GM10266 (cell line): ENCODE results near the gene CAMKK1.

ENCODE experiments used
- DNase-seq: peaks from one replicate; pipeline ENCODE4 v3.0.0; 2012; ENCODE audit errors: extremely low spot score
- CTCF ChIP-seq: IDR thresholded peaks from 2 replicates; pipeline ENCODE4 v1.5.1; 2012; ENCODE audit warnings: mild to moderate bottlenecking, low read depth; ENCODE audit not compliant: control insufficient read depth, insufficient read depth; ENCODE audit errors: missing control alignments

Gene CAMKK1

GRCh38 chr17:3884188-3884587, 8.7 kb downstream of the CAMKK1 start:
- no peak for TF ChIP-seq CTCF

GRCh38 chr17:3882276-3882675, 10.6 kb downstream of the CAMKK1 start:
- no peak for TF ChIP-seq CTCF
- no peak for DNase-seq

More at GRCh38 chr17:3884188-3884587, 8.7 kb downstream of the CAMKK1 start:
- DNase-seq = no peak

- no peak for TF ChIP-seq CTCF
- DNase-seq = no peak
These were observed 11.9 kb downstream of the CAMKK1 start for GRCh38 chr17:3880983-3881382.

GRCh38 chr17:3879591-3880417, 13.0 kb downstream of the CAMKK1 start:
- no peak for TF ChIP-seq CTCF
- DNase-seq = no peak

GRCh38 chr17:3879186-3879585, 13.7 kb downstream of the CAMKK1 start:
- TF ChIP-seq CTCF = no peak
- no peak for DNase-seq

- TF ChIP-seq CTCF = no peak
- no peak for DNase-seq
These were observed 15.6 kb downstream of the CAMKK1 start for GRCh38 chr17:3877220-3877619.

- no peak for TF ChIP-seq CTCF
- no peak for DNase-seq
These were observed 17.5 kb downstream of the CAMKK1 start for GRCh38 chr17:3875317-3875716.
